Thyroid gland (tissue), 4 donors: ENCODE measurements around the gene FCHSD2.

Source experiments
- CTCF ChIP-seq, 6 experiments: fragments of 200-600 bp in 3 of 6; fragments of 450-650 bp in 3 of 6; sonication (generic) in 3 of 6; IDR thresholded peaks; one replicate each; pipeline ENCODE4 v1.5.1; 2016 to 2019; ENCODE audit warnings: antibody characterized with exemption in 6 of 6, mild to moderate bottlenecking in 2 of 6, inconsistent platforms in 1 of 6, moderate library complexity in 1 of 6
- POLR2A ChIP-seq, 2 donors: fragments of 450-650 bp; IDR thresholded peaks; one replicate each; pipeline ENCODE4 v1.6.1; 2017; ENCODE audit warnings: antibody characterized with exemption in 2 of 2, mild to moderate bottlenecking in 2 of 2, moderate library complexity in 1 of 2

GRCh38 chr11:73019449-73019848 is 122.7 kb downstream of the FCHSD2 start:
- TF ChIP-seq CTCF (IDR thresholded peaks at IDR 0.05) (no peak), POLR2A (IDR thresholded peaks at IDR 0.05) (no peak)
